Measurements from ENCODE around the gene KIAA1549.
"Not testable (repeated sequence)": the region's sequence is repeated elsewhere in the genome, so short reads cannot be mapped to it uniquely, and the experiment has no call there.

Gene KIAA1549

GRCh38 chr7:138813945-138814344, 167.2 kb downstream of the KIAA1549 start:
- H3K4me2 ChIP-seq = no peak overlapping the region
- H3K9me3 ChIP-seq = no peaks in the 10 kb centered on the region
- no peak overlapping the region for H3K27ac ChIP-seq
- no peak overlapping the region for H3K9ac ChIP-seq
- H3K27me3 ChIP-seq = no peaks in the 10 kb centered on the region
- no peaks in the 10 kb centered on the region for H3K36me3 ChIP-seq
- H3K4me1 ChIP-seq = no peaks in the 10 kb centered on the region
- H3K4me3 ChIP-seq = no peak overlapping the region
- no peak for TF ChIP-seq Cebpa-rat (IDR thresholded peaks at IDR 0.05)
- no peaks in the 10 kb centered on the region for H4K20me1 ChIP-seq

- not testable (repeated sequence) for H3K27ac ChIP-seq, H3K27me3 ChIP-seq, H4K20me1 ChIP-seq, H3K4me2 ChIP-seq, H3K36me3 ChIP-seq, H3K4me1 ChIP-seq, H3K4me3 ChIP-seq, H3K9me3 ChIP-seq, H3K9ac ChIP-seq
Measured at GRCh38 chr7:138811327-138811726, 169.9 kb downstream of the KIAA1549 start.

GRCh38 chr7:138809346-138809745, 171.8 kb downstream of the KIAA1549 start:
- Histone ChIP-seq H3K4me1 (no peaks in the 10 kb centered on the region), H4K20me1 (no peaks in the 10 kb centered on the region), H3K9me3 (0 out of 2 replicates have a peak, but pooled peaks cover 7% of the 10 kb centered on the region), H3K27me3 (no peaks in the 10 kb centered on the region), H3K4me2 (no peak overlapping the region), H3K4me3 (no peak overlapping the region), H3K9ac (no peak overlapping the region), H3K27ac (no peak overlapping the region), H3K36me3 (no peaks in the 10 kb centered on the region)
- TF ChIP-seq Cebpa-rat (IDR thresholded peaks at IDR 0.05) = no peak

- no peak overlapping the region for H3K9ac ChIP-seq
- H3K9me3 ChIP-seq = 0 out of 2 replicates have a peak, but pooled peaks cover 7% of the 10 kb centered on the region
- no peaks in the 10 kb centered on the region for H3K4me1 ChIP-seq
- H3K27me3 ChIP-seq = no peaks in the 10 kb centered on the region
- no peaks in the 10 kb centered on the region for H4K20me1 ChIP-seq
- no peak overlapping the region for H3K4me2 ChIP-seq
- no peak overlapping the region for H3K4me3 ChIP-seq
- no peak overlapping the region for H3K27ac ChIP-seq
- no peaks in the 10 kb centered on the region for H3K36me3 ChIP-seq
- TF ChIP-seq Cebpa-rat (IDR thresholded peaks at IDR 0.05) = no peak
Measured at GRCh38 chr7:138804618-138805017, 176.6 kb downstream of the KIAA1549 start.

- Histone ChIP-seq H3K36me3 (no peaks in the 10 kb centered on the region), H3K27ac (no peak overlapping the region), H3K9me3 (0 out of 2 replicates have a peak, but pooled peaks cover 5% of the 10 kb centered on the region), H3K4me3 (no peak overlapping the region), H3K9ac (no peak overlapping the region), H4K20me1 (no peaks in the 10 kb centered on the region), H3K4me2 (no peak overlapping the region), H3K4me1 (no peaks in the 10 kb centered on the region), H3K27me3 (no peaks in the 10 kb centered on the region)
- no peak for TF ChIP-seq Cebpa-rat (IDR thresholded peaks at IDR 0.05)
Measured at GRCh38 chr7:138802706-138803105, 178.5 kb downstream of the KIAA1549 start.

GRCh38 chr7:138801256-138801655, 179.9 kb downstream of the KIAA1549 start:
- Histone ChIP-seq H3K36me3 (no peaks in the 10 kb centered on the region), H4K20me1 (no peaks in the 10 kb centered on the region), H3K27me3 (no peaks in the 10 kb centered on the region), H3K9me3 (no peaks in the 10 kb centered on the region), H3K27ac (no peak overlapping the region), H3K4me1 (no peaks in the 10 kb centered on the region), H3K4me2 (no peak overlapping the region), H3K9ac (no peak overlapping the region), H3K4me3 (no peak overlapping the region)
- no peak for TF ChIP-seq Cebpa-rat (IDR thresholded peaks at IDR 0.05)

- H3K9me3 ChIP-seq = no peaks in the 10 kb centered on the region
- H3K27me3 ChIP-seq = no peaks in the 10 kb centered on the region
Measured at GRCh38 chr7:138799336-138800000, 181.7 kb downstream of the KIAA1549 start.

GRCh38 chr7:138798836-138799235, 182.4 kb downstream of the KIAA1549 start:
- no peak for TF ChIP-seq Cebpa-rat (IDR thresholded peaks at IDR 0.05)
- H3K9ac ChIP-seq = no peak overlapping the region

More at GRCh38 chr7:138799336-138800000, 181.7 kb downstream of the KIAA1549 start:
- no peak overlapping the region for H3K9ac ChIP-seq
- H3K4me1 ChIP-seq = no peaks in the 10 kb centered on the region
- no peak overlapping the region for H3K27ac ChIP-seq
- no peak for TF ChIP-seq Cebpa-rat (IDR thresholded peaks at IDR 0.05)
- no peaks in the 10 kb centered on the region for H3K36me3 ChIP-seq
- H3K4me3 ChIP-seq = no peak overlapping the region
- H3K4me2 ChIP-seq = no peak overlapping the region
- no peaks in the 10 kb centered on the region for H4K20me1 ChIP-seq

GRCh38 chr7:138797715-138798320, 183.4 kb downstream of the KIAA1549 start, which contains the start of the genes ATP6V0A4 and TMEM213:
ATP6V0A4 (minus strand) TSS chr7:138798196; CDS start chr7:138771247, 26,949 bp downstream.
TMEM213 (plus strand) TSS chr7:138797994; CDS start chr7:138798105, 111 bp downstream.
- Histone ChIP-seq H3K36me3 (no peaks in the 10 kb centered on the region), H3K4me2 (no peak within 1 kb of the TSS), H3K9me3 (no peaks in the 10 kb centered on the region), H3K4me3 (no peak within 1 kb of the TSS), H3K27ac (no peak within 1 kb of the TSS), H3K4me1 (no peaks in the 10 kb centered on the region), H3K9ac (no peak within 1 kb of the TSS), H4K20me1 (no peaks in the 10 kb centered on the region), H3K27me3 (no peaks in the 10 kb centered on the region)
- no peak for TF ChIP-seq Cebpa-rat (IDR thresholded peaks at IDR 0.05)

More at GRCh38 chr7:138798836-138799235, 182.4 kb downstream of the KIAA1549 start:
- Histone ChIP-seq H4K20me1 (no peaks in the 10 kb centered on the region), H3K27me3 (no peaks in the 10 kb centered on the region), H3K27ac (no peak overlapping the region), H3K36me3 (no peaks in the 10 kb centered on the region), H3K4me3 (no peak overlapping the region), H3K4me1 (no peaks in the 10 kb centered on the region), H3K9me3 (no peaks in the 10 kb centered on the region), H3K4me2 (no peak overlapping the region)

- not testable (repeated sequence) for H3K4me1 ChIP-seq, H3K9ac ChIP-seq, H3K36me3 ChIP-seq, H4K20me1 ChIP-seq, H3K27ac ChIP-seq, H3K4me2 ChIP-seq, H3K9me3 ChIP-seq, H3K27me3 ChIP-seq, H3K4me3 ChIP-seq
Measured at GRCh38 chr7:138797046-138797445, 184.1 kb downstream of the KIAA1549 start.
